ENCODE results near the gene SLC35E4. TPM values are rescaled to one million over a fixed set of nuclear protein-coding genes. Genes with fewer than 3 reads are reported as not detected.

SLC35E4 gene
- total RNA-seq, 1 donor from 2014 or later = 4.1 TPM

DNA sequence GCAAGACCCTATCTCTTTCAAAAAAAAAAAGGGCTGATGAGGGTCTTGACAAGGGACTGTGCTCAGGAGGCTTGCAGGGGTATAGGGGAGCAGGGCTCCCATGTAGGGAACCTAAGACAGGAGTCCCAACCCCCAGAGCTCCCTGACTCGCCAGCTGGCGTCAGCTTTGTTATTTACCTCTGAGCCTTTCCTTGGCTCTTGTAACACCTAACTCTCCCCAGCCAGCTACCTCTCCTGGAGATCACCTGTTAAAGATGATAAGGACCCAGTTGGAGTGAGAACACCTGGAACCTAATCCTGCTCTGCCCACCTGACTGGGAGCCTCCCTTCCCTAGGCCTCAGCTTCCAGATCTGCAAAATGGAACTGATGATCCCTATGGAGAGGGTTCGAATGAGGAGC, 13.2 kb downstream of the SLC35E4 start:
- no peaks in the 10 kb centered on the region for H3K9me3 Mint-ChIP-seq
- no peaks in the 10 kb centered on the region for H3K27me3 Mint-ChIP-seq (ENCODE audit: low read depth)
- H3K36me3 Mint-ChIP-seq = no peaks in the 10 kb centered on the region
- TF ChIP-seq, protein P1, sequence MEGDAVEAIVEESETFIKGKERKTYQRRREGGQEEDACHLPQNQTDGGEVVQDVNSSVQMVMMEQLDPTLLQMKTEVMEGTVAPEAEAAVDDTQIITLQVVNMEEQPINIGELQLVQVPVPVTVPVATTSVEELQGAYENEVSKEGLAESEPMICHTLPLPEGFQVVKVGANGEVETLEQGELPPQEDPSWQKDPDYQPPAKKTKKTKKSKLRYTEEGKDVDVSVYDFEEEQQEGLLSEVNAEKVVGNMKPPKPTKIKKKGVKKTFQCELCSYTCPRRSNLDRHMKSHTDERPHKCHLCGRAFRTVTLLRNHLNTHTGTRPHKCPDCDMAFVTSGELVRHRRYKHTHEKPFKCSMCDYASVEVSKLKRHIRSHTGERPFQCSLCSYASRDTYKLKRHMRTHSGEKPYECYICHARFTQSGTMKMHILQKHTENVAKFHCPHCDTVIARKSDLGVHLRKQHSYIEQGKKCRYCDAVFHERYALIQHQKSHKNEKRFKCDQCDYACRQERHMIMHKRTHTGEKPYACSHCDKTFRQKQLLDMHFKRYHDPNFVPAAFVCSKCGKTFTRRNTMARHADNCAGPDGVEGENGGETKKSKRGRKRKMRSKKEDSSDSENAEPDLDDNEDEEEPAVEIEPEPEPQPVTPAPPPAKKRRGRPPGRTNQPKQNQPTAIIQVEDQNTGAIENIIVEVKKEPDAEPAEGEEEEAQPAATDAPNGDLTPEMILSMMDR (IDR thresholded peaks at IDR 0.05; ENCODE audit: unreplicated experiment) = no peak
- DNase-seq (ENCODE audit: low spot score in 2 of 2, unreplicated experiment in 2 of 2) = no peak
- no peak overlapping the region for H3K27ac Mint-ChIP-seq
- H3K4me3 Mint-ChIP-seq = no peak overlapping the region
- no peaks in the 10 kb centered on the region for H3K4me1 Mint-ChIP-seq

DNA sequence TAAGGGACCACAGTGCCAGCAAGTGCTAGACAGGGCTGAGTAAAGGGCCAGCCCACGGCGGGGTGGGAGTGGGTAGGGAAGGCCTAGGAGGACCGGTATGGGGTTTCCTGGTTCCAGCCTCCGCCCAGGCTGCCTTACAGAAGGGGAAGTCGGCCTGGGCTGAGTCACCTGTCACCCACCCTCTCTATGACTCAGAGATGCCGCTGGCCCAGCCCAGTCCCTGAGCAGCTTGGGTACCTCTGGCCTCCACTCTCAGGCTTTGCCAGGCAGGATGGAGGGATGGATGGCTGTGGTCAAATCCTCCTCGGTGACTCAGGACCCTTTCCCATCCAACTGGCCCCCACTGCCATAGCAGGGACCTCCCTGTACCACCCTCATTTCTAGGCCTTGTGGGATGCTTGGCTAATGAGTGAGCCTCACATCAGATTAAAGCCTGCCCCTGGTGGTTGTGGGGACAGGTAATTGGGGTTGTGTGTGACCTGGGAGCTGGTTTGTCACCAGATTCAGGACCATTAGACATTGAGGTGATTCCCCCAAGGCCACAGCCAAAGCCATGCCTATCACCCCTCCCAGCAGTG, 13.9 kb downstream of the SLC35E4 start:
- Mint-ChIP-seq H3K27ac (no peak overlapping the region), H3K9me3 (no peaks in the 10 kb centered on the region), H3K4me1 (no peaks in the 10 kb centered on the region), H3K4me3 (no peak overlapping the region), H3K36me3 (no peaks in the 10 kb centered on the region), H3K27me3 (ENCODE audit: low read depth) (no peaks in the 10 kb centered on the region)
- no peak for DNase-seq (ENCODE audit: low spot score in 2 of 2, unreplicated experiment in 2 of 2)
- TF ChIP-seq, protein P1 (IDR thresholded peaks at IDR 0.05; ENCODE audit: unreplicated experiment) = no peak

DNA sequence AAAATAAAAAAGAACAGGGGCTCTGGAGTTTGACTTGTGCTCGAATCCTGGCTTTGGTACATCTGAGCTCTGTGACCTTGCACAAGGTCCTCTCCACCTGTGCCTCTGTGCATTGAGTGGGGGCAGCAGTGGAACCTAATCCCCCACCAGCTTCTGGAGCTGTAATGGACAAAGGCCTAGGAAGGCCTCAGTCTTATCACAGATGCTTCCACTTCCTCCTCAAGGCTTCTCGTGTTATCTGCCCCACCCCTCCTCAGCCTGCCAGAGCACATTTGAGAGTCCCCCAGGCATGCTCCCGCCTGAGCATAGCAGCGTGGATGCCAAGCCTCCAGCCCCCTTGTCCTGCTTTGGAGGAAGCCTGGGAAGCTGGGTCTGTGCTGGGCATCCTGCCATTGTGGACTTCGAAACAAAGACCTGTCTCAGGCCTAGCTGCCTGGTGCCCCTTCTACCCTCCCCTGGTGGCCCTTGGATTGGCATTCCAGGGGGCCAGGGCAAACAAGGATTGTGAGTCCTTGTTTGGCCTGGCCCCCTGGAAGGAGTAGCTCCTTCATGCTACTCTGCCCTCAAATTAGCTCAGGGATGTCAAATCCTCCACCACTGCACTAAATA, 15.0 kb downstream of the SLC35E4 start:
- Mint-ChIP-seq H3K36me3 (no peaks in the 10 kb centered on the region), H3K27me3 (ENCODE audit: low read depth) (no peaks in the 10 kb centered on the region), H3K9me3 (no peaks in the 10 kb centered on the region), H3K27ac (no peak overlapping the region), H3K4me3 (no peak overlapping the region), H3K4me1 (no peaks in the 10 kb centered on the region)
- no peak for DNase-seq (ENCODE audit: low spot score in 2 of 2, unreplicated experiment in 2 of 2)
- TF ChIP-seq, protein P1 (IDR thresholded peaks at IDR 0.05; ENCODE audit: unreplicated experiment) = no peak

DNA sequence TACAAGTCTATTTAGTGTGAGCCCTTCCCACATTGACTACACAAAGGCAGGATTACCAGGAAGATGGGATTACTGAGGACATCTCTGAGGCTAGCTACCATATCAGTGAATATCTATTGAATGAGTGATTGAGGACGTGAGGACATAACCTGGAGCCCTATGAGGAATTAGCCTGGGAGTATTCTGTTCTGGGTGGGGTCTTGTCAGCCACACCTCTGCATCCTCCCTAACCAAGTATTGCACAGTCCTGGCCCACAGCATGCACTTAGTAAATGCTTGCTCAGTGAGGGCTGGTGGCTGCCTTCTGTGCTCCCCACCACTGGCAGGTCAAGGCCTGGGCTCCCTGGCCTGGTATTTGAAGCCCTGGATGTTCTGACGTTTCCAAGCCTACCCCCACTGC, 17.3 kb downstream of the SLC35E4 start:
- Mint-ChIP-seq H3K4me3 (no peak overlapping the region), H3K36me3 (no peaks in the 10 kb centered on the region), H3K9me3 (no peaks in the 10 kb centered on the region), H3K27ac (no peak overlapping the region), H3K27me3 (ENCODE audit: low read depth) (no peaks in the 10 kb centered on the region), H3K4me1 (no peaks in the 10 kb centered on the region)
- no peak for DNase-seq (ENCODE audit: low spot score in 2 of 2, unreplicated experiment in 2 of 2)
- TF ChIP-seq, protein P1 (IDR thresholded peaks at IDR 0.05; ENCODE audit: unreplicated experiment) = no peak

DNA sequence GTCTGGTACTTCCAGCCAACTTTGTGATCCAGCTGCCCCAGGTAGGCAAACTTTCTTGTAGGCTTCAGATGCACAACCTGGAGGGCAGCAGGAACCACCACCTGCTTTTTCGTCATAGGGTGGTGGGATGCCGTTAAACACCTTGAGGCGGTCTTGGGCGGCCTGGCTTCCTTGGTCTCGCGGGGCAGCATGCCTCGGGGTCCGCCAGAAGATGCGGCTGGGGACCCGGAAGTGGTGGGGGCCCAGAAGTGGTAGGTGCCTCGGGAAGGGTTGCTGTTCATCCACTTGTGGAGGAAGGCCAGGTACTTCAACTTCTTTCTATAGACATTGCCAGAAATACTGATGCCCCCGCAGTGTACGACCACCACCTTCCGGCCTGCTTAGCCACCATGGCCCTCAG, 18.8 kb downstream of the SLC35E4 start:
- DNase-seq (ENCODE audit: low spot score in 2 of 2, unreplicated experiment in 2 of 2) = no peak
- TF ChIP-seq, protein P1 (IDR thresholded peaks at IDR 0.05; ENCODE audit: unreplicated experiment) = no peak
- H3K27ac Mint-ChIP-seq = no peak overlapping the region
- no peak overlapping the region for H3K4me3 Mint-ChIP-seq
- no peaks in the 10 kb centered on the region for H3K27me3 Mint-ChIP-seq (ENCODE audit: low read depth)
- no peaks in the 10 kb centered on the region for H3K4me1 Mint-ChIP-seq
- H3K36me3 Mint-ChIP-seq = peaks cover 4% of the 10 kb centered on the region
- no peaks in the 10 kb centered on the region for H3K9me3 Mint-ChIP-seq
